ENCODE results near the gene TMEM69. TPM values are rescaled to one million over a fixed set of nuclear protein-coding genes. Genes with fewer than 3 reads are reported as not detected.

Gene TMEM69
- total and polyA plus RNA-seq, 2 of the 8 experiments (the other 6 are each of a cell fraction or from before 2014, with no cell fraction given), result 39.0 to 123 TPM

DNA sequence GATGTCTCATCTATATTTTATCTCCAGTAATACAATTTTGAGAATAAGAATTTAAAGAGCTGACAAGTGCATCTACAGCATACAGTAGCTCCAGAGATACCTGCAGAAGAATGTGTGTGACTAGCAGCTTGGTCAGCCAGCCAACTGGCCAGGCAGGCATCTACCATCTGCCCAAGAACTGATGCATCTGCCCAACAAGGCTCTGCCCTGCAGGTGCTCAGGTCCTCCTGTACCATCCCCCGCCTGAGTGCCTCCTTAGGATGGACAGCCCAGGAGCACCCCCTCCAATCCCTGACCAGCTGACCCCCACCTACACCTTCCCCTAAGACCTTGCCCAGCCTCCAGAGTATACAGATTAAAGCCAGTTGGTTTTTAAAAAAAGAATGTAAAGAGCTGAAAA lies 30.3 kb downstream of the TMEM69 start:
- no peak overlapping the region for H2BK5ac ChIP-seq (ENCODE audit: low read depth, low read length)
- H2BK15ac ChIP-seq (ENCODE audit: low read length), result no peak overlapping the region
- no peak overlapping the region for H3K18ac ChIP-seq (ENCODE audit: extremely low read depth, low read length)
- 100% methylated on average over 1 of the region's 1 CpG; no CpG with 5 or more reads in 1 of the 2 experiments for WGBS, 2 experiments (ENCODE audit: extremely low coverage in 1 of 2, insufficient coverage in 1 of 2, insufficient read length in 1 of 2, insufficient replicate concordance in 2 of 2, low coverage in 1 of 2, low lambda C conversion rate in 2 of 2, missing lambda C conversion rate in 1 of 2)
- H3K27ac ChIP-seq (ENCODE audit: low read depth, low read length), result no peak overlapping the region
- H2AFZ ChIP-seq (ENCODE audit: low read length), result no peak overlapping the region
- H3K23ac ChIP-seq (ENCODE audit: insufficient read length), result no peak overlapping the region
- H3K4me2 ChIP-seq (ENCODE audit: insufficient read depth in 1 of 2, low read depth in 2 of 2, low read length in 2 of 2), result no peak overlapping the region
- no peaks in the 10 kb centered on the region for H3K36me3 ChIP-seq (ENCODE audit: control insufficient read depth in 2 of 4, insufficient read depth in 4 of 4, low read length in 3 of 4)
- no peaks in the 10 kb centered on the region for H3K79me2 ChIP-seq (ENCODE audit: control insufficient read depth in 1 of 2, insufficient read depth in 2 of 2, low read length in 2 of 2)
- H4K20me1 ChIP-seq (replicated peaks in 1 of 2; ENCODE audit: control insufficient read depth in 1 of 2, insufficient read depth in 2 of 2, low read length in 2 of 2), result no peaks in the 10 kb centered on the region
- no peak overlapping the region for H3K56ac ChIP-seq (replicated peaks; ENCODE audit: insufficient read length, low read depth, low read length)
- H2AK5ac ChIP-seq (ENCODE audit: low read depth, low read length), result no peak overlapping the region
- H2BK12ac ChIP-seq (ENCODE audit: low read depth, low read length), result no peak overlapping the region
- TF ChIP-seq NANOG (IDR thresholded peaks at IDR 0.05; ENCODE audit: insufficient read depth, low read depth, low read length, poor library complexity, severe bottlenecking) (no peak), SRF (IDR thresholded peaks at IDR 0.05; ENCODE audit: low read depth, low read length) (no peak), RXRA (IDR thresholded peaks at IDR 0.05; ENCODE audit: insufficient read depth, low read depth, low read length) (no peak), TAF1 (IDR thresholded peaks at IDR 0.05; ENCODE audit: low read depth, low read length) (no peak), GTF2F1 (IDR thresholded peaks at IDR 0.05; ENCODE audit: borderline replicate concordance, low read depth, low read length) (no peak), ZNF274 (IDR thresholded peaks at IDR 0.05; ENCODE audit: borderline replicate concordance, extremely low read depth, low read length) (no peak), POLR2A (IDR thresholded peaks at IDR 0.05; ENCODE audit: control extremely low read depth in 1 of 2, low read depth in 2 of 2, low read length in 2 of 2) (no peak), BACH1 (IDR thresholded peaks at IDR 0.05; ENCODE audit: low read length) (no peak), ASH2L (IDR thresholded peaks at IDR 0.05; ENCODE audit: low read length) (no peak)
- TF ChIP-seq, protein P1, sequence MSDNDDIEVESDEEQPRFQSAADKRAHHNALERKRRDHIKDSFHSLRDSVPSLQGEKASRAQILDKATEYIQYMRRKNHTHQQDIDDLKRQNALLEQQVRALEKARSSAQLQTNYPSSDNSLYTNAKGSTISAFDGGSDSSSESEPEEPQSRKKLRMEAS (IDR thresholded peaks at IDR 0.05), result no peak
- TF ChIP-seq, protein P2, sequence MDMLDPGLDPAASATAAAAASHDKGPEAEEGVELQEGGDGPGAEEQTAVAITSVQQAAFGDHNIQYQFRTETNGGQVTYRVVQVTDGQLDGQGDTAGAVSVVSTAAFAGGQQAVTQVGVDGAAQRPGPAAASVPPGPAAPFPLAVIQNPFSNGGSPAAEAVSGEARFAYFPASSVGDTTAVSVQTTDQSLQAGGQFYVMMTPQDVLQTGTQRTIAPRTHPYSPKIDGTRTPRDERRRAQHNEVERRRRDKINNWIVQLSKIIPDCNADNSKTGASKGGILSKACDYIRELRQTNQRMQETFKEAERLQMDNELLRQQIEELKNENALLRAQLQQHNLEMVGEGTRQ (IDR thresholded peaks at IDR 0.05; ENCODE audit: low read length), result no peak
- no peaks in the 10 kb centered on the region for H3K9me3 ChIP-seq (ENCODE audit: insufficient read depth in 2 of 2, low read depth in 1 of 2, low read length in 1 of 2)
- no peak for FAIRE-seq
- no peak overlapping the region for H2BK20ac ChIP-seq (ENCODE audit: low read length)
- ChIA-PET CTCF (ENCODE audit: partially characterized antibody) (interaction anchor here (1.4 to 2.2 kb wide), 3 partner anchors 11 to 85 kb away, joined by 3 to 8 read pairs (median 3); partner anchors contain the start of gene MAST2), POLR2A (ENCODE audit: partially characterized antibody) (no interaction called here)
- no peaks in the 10 kb centered on the region for H3K4me1 ChIP-seq (replicated peaks in 1 of 4; ENCODE audit: control insufficient read depth in 3 of 4, insufficient read depth in 4 of 4, low read length in 3 of 4)
- H4K91ac ChIP-seq (replicated peaks; ENCODE audit: insufficient read length, low read length), result no peak overlapping the region
- H3K23me2 ChIP-seq (ENCODE audit: low read depth, low read length), result no peaks in the 10 kb centered on the region
- H3K9ac ChIP-seq (replicated peaks in 1 of 4; ENCODE audit: extremely low read depth in 1 of 4, low read depth in 3 of 4, low read length in 3 of 4), result no peak overlapping the region
- no peak overlapping the region for H3K14ac ChIP-seq (ENCODE audit: insufficient read length)
- no peak for DNase-seq (ENCODE audit: low read depth in 1 of 2, low spot score in 2 of 2)
- no peak overlapping the region for H3K4me3 ChIP-seq (ENCODE audit: extremely low read depth in 1 of 4, insufficient read depth in 2 of 4, low read depth in 3 of 4, low read length in 4 of 4)
- no peaks in the 10 kb centered on the region for H3K79me1 ChIP-seq (ENCODE audit: low read depth, low read length)
- H4K8ac ChIP-seq (ENCODE audit: extremely low read depth, insufficient read depth, low read length), result no peak overlapping the region
- no peak overlapping the region for H3K4ac ChIP-seq (replicated peaks; ENCODE audit: insufficient read length, low read depth, low read length)
- H4K5ac ChIP-seq (ENCODE audit: insufficient read length, low read depth, low read length), result no peak overlapping the region
- no peak overlapping the region for H2BK120ac ChIP-seq (replicated peaks; ENCODE audit: low read depth, low read length)
- H3K27me3 ChIP-seq (replicated peaks in 1 of 4; ENCODE audit: control insufficient read depth in 3 of 4, extremely low read depth in 1 of 4, insufficient read depth in 3 of 4, low read length in 3 of 4), result no peaks in the 10 kb centered on the region
